CMK (cell line): ENCODE measurements around the gene AUP1.

Experiments
- DNase-seq: peaks from one replicate; pipeline ENCODE4 v3.0.0-alpha.2; 2010; ENCODE audit warnings: low read depth

Gene AUP1

GRCh38 chr2:74535440-74535965, 6.0 kb upstream of the AUP1 start:
- no peak for DNase-seq

- DNase-seq, result no peak
Observed at GRCh38 chr2:74534411-74534810, 4.9 kb upstream of the AUP1 start.

- no peak for DNase-seq
Observed at GRCh38 chr2:74533464-74533863, 4.0 kb upstream of the AUP1 start.

GRCh38 chr2:74532222-74532621, 2.7 kb upstream of the AUP1 start:
- DNase-seq, result no peak

- DNase-seq, result no peak
Observed at GRCh38 chr2:74531666-74532065, 2.2 kb upstream of the AUP1 start.

GRCh38 chr2:74530239-74531187, 1.0 kb upstream of the AUP1 start:
- DNase-seq, result peak; percentile 75

GRCh38 chr2:74528600-74529356, 728 bp downstream of the AUP1 start:
- no peak for DNase-seq

GRCh38 chr2:74527741-74528140, 1.8 kb downstream of the AUP1 start:
- DNase-seq, result no peak

- no peak for DNase-seq
Observed at GRCh38 chr2:74526649-74527230, 2.8 kb downstream of the AUP1 start.

- DNase-seq, result no peak
Observed at GRCh38 chr2:74525717-74526648, 3.5 kb downstream of the AUP1 start, which contains the start of gene DQX1. Gene DQX1 (minus strand): TSS chr2:74526231. CDS start chr2:74525729, 502 bp downstream.

GRCh38 chr2:74524955-74525716, 4.4 kb downstream of the AUP1 start:
- DNase-seq, result no peak

GRCh38 chr2:74524005-74524404, 5.5 kb downstream of the AUP1 start:
- DNase-seq, result no peak

- DNase-seq, result no peak
Observed at GRCh38 chr2:74522516-74522915, 7.0 kb downstream of the AUP1 start.

GRCh38 chr2:74516650-74517049, 12.9 kb downstream of the AUP1 start:
- no peak for DNase-seq

GRCh38 chr2:74515981-74516633, 13.4 kb downstream of the AUP1 start:
- DNase-seq, result no peak

GRCh38 chr2:74515271-74515980, 14.1 kb downstream of the AUP1 start:
- no peak for DNase-seq

GRCh38 chr2:74514368-74515270, 14.9 kb downstream of the AUP1 start, which contains the start of gene TLX2:
Gene TLX2 (plus strand): TSS chr2:74514450. CDS start chr2:74514807, 357 bp downstream.
- DNase-seq, result no peak
